H9 (cell line): Measurements from ENCODE around the gene FLRT2. TPM values are rescaled to one million over a fixed set of nuclear protein-coding genes. Genes with fewer than 3 reads are reported as not detected.

Source experiments
- DNase-seq: peaks from one replicate; pipeline ENCODE4 v3.0.0-alpha.2; 2017
- H2AFZ ChIP-seq: one replicate; pipeline ENCODE4 v1.6.1; 2013; ENCODE audit warnings: mild to moderate bottlenecking, low read length, control low read depth, moderate library complexity
- H2AK5ac ChIP-seq: 2 replicates; pipeline ENCODE4 v1.6.1; 2013; ENCODE audit warnings: low read length, control low read depth, mixed read lengths; ENCODE audit not compliant: insufficient read length
- H2BK120ac ChIP-seq: one replicate; pipeline ENCODE4 v1.6.1; 2013; ENCODE audit warnings: low read depth, mild to moderate bottlenecking, low read length, control low read depth, inconsistent platforms; ENCODE audit not compliant: poor library complexity, severe bottlenecking
- H2BK12ac ChIP-seq: 2 replicates; pipeline ENCODE4 v1.6.1; 2013; ENCODE audit warnings: low read length, control low read depth, mixed read lengths, low read depth; ENCODE audit not compliant: insufficient read length
- H2BK15ac ChIP-seq: 2 replicates; pipeline ENCODE4 v1.6.1; 2013; ENCODE audit warnings: low read depth, low read length, control low read depth
- H2BK20ac ChIP-seq: one replicate; pipeline ENCODE4 v1.6.1; 2013; ENCODE audit warnings: low read depth, mild to moderate bottlenecking, low read length, control low read depth, inconsistent platforms; ENCODE audit not compliant: poor library complexity, severe bottlenecking
- H2BK5ac ChIP-seq: 2 replicates; pipeline ENCODE4 v1.6.1; 2013; ENCODE audit warnings: low read length, control low read depth, mixed read lengths; ENCODE audit not compliant: insufficient read length
- H3K14ac ChIP-seq: 2 replicates; pipeline ENCODE4 v1.6.1; 2013; ENCODE audit warnings: low read length, control low read depth; ENCODE audit not compliant: insufficient read depth
- H3K18ac ChIP-seq: 2 replicates; pipeline ENCODE4 v1.6.1; 2013; ENCODE audit warnings: low read depth, mild to moderate bottlenecking, mixed read lengths, low read length, control low read depth; ENCODE audit not compliant: insufficient read length
- H3K23ac ChIP-seq: 2 replicates; pipeline ENCODE4 v1.6.1; 2013; ENCODE audit warnings: low read length, control low read depth, mixed read lengths, low read depth; ENCODE audit not compliant: insufficient read length
- H3K23me2 ChIP-seq: 2 replicates; pipeline ENCODE4 v1.6.1; 2013; ENCODE audit warnings: low read depth, mild to moderate bottlenecking, mixed read lengths, low read length, control low read depth; ENCODE audit not compliant: insufficient read length, poor library complexity, severe bottlenecking
- H3K27ac ChIP-seq: 2 replicates; pipeline ENCODE4 v1.5.1; 2013; ENCODE audit warnings: low read length, control low read depth, mixed read lengths, low read depth; ENCODE audit not compliant: insufficient read length
- H3K27me3 ChIP-seq: 2 replicates; pipeline ENCODE4 v1.6.1; 2013; ENCODE audit warnings: low read length, control low read depth, inconsistent platforms; ENCODE audit not compliant: insufficient read depth
- H3K4ac ChIP-seq: 2 replicates; pipeline ENCODE4 v1.6.1; 2013; ENCODE audit warnings: low read depth, mild to moderate bottlenecking, control low read depth, inconsistent platforms, low read length, moderate library complexity
- H3K4me1 ChIP-seq: 2 replicates; pipeline ENCODE4 v1.6.1; 2013; ENCODE audit warnings: low read length, control low read depth, inconsistent platforms; ENCODE audit not compliant: insufficient read depth
- H3K4me2 ChIP-seq: 2 replicates; pipeline ENCODE4 v1.6.1; 2013; ENCODE audit warnings: low read length, control low read depth, mixed read lengths; ENCODE audit not compliant: insufficient read length, insufficient read depth
- H3K56ac ChIP-seq: 2 replicates; pipeline ENCODE4 v1.6.1; 2013; ENCODE audit warnings: low read depth, mild to moderate bottlenecking, mixed read lengths, low read length, control low read depth; ENCODE audit not compliant: insufficient read length
- H3K79me1 ChIP-seq: 2 replicates; pipeline ENCODE4 v1.6.1; 2013; ENCODE audit warnings: low read depth, mild to moderate bottlenecking, moderate library complexity, low read length, control low read depth, inconsistent platforms; ENCODE audit not compliant: insufficient read depth, poor library complexity, severe bottlenecking
- H3K79me2 ChIP-seq: 2 replicates; pipeline ENCODE4 v1.6.1; 2013; ENCODE audit warnings: low read length, control low read depth, inconsistent platforms; ENCODE audit not compliant: insufficient read depth
- H3K9ac ChIP-seq: 2 replicates; pipeline ENCODE4 v1.6.1; 2013; ENCODE audit warnings: low read length, control low read depth, mixed read lengths; ENCODE audit not compliant: insufficient read length; ENCODE audit errors: extremely low read depth
- H3K9me3 ChIP-seq: one replicate; pipeline ENCODE4 v1.6.1; 2013; ENCODE audit warnings: low read depth, low read length, inconsistent platforms; ENCODE audit not compliant: control insufficient read depth
- H3T11ph ChIP-seq: one replicate; pipeline ENCODE4 v1.6.1; 2013; ENCODE audit warnings: mild to moderate bottlenecking, low read length, control low read depth, inconsistent platforms
- H4K20me1 ChIP-seq: one replicate; pipeline ENCODE4 v1.6.1; 2013; ENCODE audit not compliant: control insufficient read depth, insufficient read length, insufficient read depth
- H4K5ac ChIP-seq: 2 replicates; pipeline ENCODE4 v1.6.1; 2013; ENCODE audit warnings: low read depth, mild to moderate bottlenecking, mixed read lengths, low read length, control low read depth; ENCODE audit not compliant: insufficient read length
- H4K8ac ChIP-seq: replicated peaks from 2 replicates; pipeline ENCODE4 v1.6.1; 2013; ENCODE audit warnings: low read length, control low read depth, mixed read lengths, low read depth; ENCODE audit not compliant: insufficient read length
- H4K91ac ChIP-seq: 2 replicates; pipeline ENCODE4 v1.6.1; 2013; ENCODE audit warnings: low read depth, mild to moderate bottlenecking, moderate library complexity, mixed read lengths, low read length, control low read depth; ENCODE audit not compliant: insufficient read length
- H3K27ac Mint-ChIP-seq, 3 experiments: 2 replicates in 2 of 3; 3 replicates in 1 of 3; pipeline ENCODE4 v1.8.0; 2020 to 2021; ENCODE audit warnings: mixed read lengths in 3 of 3, mild to moderate bottlenecking in 1 of 3, moderate library complexity in 1 of 3
- H3K27me3 Mint-ChIP-seq: 2 replicates; pipeline ENCODE4 v1.8.0; 2021; ENCODE audit warnings: low read depth, mild to moderate bottlenecking, moderate library complexity, mixed read lengths
- H3K36me3 Mint-ChIP-seq, 3 experiments: 2 replicates in 2 of 3; 3 replicates in 1 of 3; pipeline ENCODE4 v1.8.0; 2020 to 2021; ENCODE audit warnings: low read depth in 3 of 3, mixed read lengths in 3 of 3; ENCODE audit not compliant: insufficient read depth in 1 of 3
- H3K4me1 Mint-ChIP-seq, 2 experiments: 2 replicates each; pipeline ENCODE4 v1.8.0; 2020; ENCODE audit warnings: mixed read lengths in 2 of 2
- H3K4me3 Mint-ChIP-seq, 2 experiments: 2 replicates in 1 of 2; 3 replicates in 1 of 2; pipeline ENCODE4 v1.8.0; 2020 to 2021; ENCODE audit warnings: mild to moderate bottlenecking in 2 of 2, mixed read lengths in 2 of 2, moderate library complexity in 1 of 2
- H3K9me3 Mint-ChIP-seq, 2 experiments: 2 replicates in 1 of 2; 3 replicates in 1 of 2; pipeline ENCODE4 v1.8.0; 2020; ENCODE audit warnings: mild to moderate bottlenecking in 2 of 2, mixed read lengths in 2 of 2, moderate library complexity in 1 of 2
- WGBS: extraction: QIAGEN DNeasy Blood & Tissue Kit; methylation state at CpG from one replicate; pipeline ENCODE4 v1.1.7; 2013; ENCODE audit warnings: missing lambda C conversion rate, low lambda C conversion rate, mixed read lengths; ENCODE audit not compliant: insufficient read length; ENCODE audit errors: extremely low coverage; 5-methylcytosine and 5-hydroxymethylcytosine counted together
- total RNA-seq: library from RNA; stranded (reverse); gene quantifications from 2 replicates; pipeline ENCODE4 v1.2.1, GENCODE V29; 2021
- TF ChIP-seq, protein P1 (sequence below): fragments of 200-600 bp; sonication (generic); conservative IDR thresholded peaks from 3 replicates; pipeline ENCODE4 v1.8.0; 2021; ENCODE audit warnings: antibody characterized with exemption, mild to moderate bottlenecking

FLRT2 gene
- total RNA-seq, 1 experiment from 2014 or later: 3.3 TPM

DNA sequence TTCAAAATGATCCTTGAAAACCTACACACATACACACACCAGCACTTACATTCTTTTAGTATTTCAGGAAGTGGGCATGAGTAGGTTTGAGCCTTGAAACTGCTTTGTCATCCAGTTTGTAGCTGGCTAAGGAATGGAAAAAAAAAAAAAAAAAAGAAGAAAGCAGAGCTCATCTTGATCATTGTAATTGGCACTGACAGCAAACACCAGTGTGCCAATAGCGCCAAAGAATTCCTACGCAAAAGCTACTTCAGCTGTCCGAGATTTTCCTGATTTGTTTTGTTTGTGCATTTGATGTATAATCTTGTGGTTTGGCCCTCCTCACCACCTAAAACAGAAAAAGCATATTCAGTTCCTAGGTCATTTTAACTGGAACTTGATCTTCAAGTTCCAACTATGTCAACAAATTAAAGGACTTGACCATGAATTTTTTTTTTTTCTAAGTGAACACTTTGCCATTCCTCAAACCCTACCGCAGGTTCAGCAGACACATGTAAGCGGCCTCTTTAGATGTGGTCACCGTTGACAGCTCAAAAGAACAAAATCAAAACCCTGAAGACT is 57.3 kb downstream of the FLRT2 start:
- no peaks in the 10 kb centered on the region for H3K27me3 ChIP-seq
- no peaks in the 10 kb centered on the region for H3K23me2 ChIP-seq
- H2BK5ac ChIP-seq: no peak overlapping the region
- no peak for DNase-seq
- TF ChIP-seq, protein P1, sequence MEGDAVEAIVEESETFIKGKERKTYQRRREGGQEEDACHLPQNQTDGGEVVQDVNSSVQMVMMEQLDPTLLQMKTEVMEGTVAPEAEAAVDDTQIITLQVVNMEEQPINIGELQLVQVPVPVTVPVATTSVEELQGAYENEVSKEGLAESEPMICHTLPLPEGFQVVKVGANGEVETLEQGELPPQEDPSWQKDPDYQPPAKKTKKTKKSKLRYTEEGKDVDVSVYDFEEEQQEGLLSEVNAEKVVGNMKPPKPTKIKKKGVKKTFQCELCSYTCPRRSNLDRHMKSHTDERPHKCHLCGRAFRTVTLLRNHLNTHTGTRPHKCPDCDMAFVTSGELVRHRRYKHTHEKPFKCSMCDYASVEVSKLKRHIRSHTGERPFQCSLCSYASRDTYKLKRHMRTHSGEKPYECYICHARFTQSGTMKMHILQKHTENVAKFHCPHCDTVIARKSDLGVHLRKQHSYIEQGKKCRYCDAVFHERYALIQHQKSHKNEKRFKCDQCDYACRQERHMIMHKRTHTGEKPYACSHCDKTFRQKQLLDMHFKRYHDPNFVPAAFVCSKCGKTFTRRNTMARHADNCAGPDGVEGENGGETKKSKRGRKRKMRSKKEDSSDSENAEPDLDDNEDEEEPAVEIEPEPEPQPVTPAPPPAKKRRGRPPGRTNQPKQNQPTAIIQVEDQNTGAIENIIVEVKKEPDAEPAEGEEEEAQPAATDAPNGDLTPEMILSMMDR: no peak
- H3K4me2 ChIP-seq: no peak overlapping the region
- H3K36me3 Mint-ChIP-seq: peaks cover 0 to 2% (median 0%) of the 10 kb centered on the region in 3 experiments; a peak in 1 of 7 replicates
- H3K79me2 ChIP-seq: no peaks in the 10 kb centered on the region
- WGBS: no CpG with 5 or more reads among the region's 6 CpGs
- H3K27me3 Mint-ChIP-seq: no peaks in the 10 kb centered on the region; the same call in 1 of the 2 replicates
- no peak overlapping the region for H2BK15ac ChIP-seq
- no peak overlapping the region for H2BK20ac ChIP-seq
- H4K91ac ChIP-seq: no peak overlapping the region
- H4K20me1 ChIP-seq: no peaks in the 10 kb centered on the region
- no peak overlapping the region for H3K4ac ChIP-seq
- H3K79me1 ChIP-seq: no peaks in the 10 kb centered on the region
- no peak overlapping the region for H3T11ph ChIP-seq
- no peak overlapping the region for H3K23ac ChIP-seq
- no peak overlapping the region for H3K18ac ChIP-seq
- H3K27ac Mint-ChIP-seq: no peak overlapping the region
- no peak overlapping the region for H2AFZ ChIP-seq
- no peak overlapping the region for H3K4me3 Mint-ChIP-seq
- H2BK12ac ChIP-seq: no peak overlapping the region
- no peak overlapping the region for H2AK5ac ChIP-seq
- H3K9me3 ChIP-seq: no peaks in the 10 kb centered on the region
- peaks cover 3 to 8% of the 10 kb centered on the region in 2 experiments; a peak in 1 of 4 replicates for H3K4me1 Mint-ChIP-seq
- no peak overlapping the region for H4K5ac ChIP-seq
- H3K56ac ChIP-seq: no peak overlapping the region
- no peak overlapping the region for H3K14ac ChIP-seq
- no peak overlapping the region for H4K8ac ChIP-seq
- no peak overlapping the region for H3K27ac ChIP-seq
- no peaks in the 10 kb centered on the region; a peak in 2 of 5 replicates for H3K9me3 Mint-ChIP-seq
- H3K9ac ChIP-seq: no peak overlapping the region
- H2BK120ac ChIP-seq: no peak overlapping the region
- H3K4me1 ChIP-seq: no peaks in the 10 kb centered on the region; the same call in 1 of the 2 replicates
